Subcutaneous adipose tissue (tissue), 4 donors: ENCODE results near the gene HOXC6. TPM values are rescaled to one million over a fixed set of nuclear protein-coding genes. Genes with fewer than 3 reads are reported as not detected.

Experiments
- CTCF ChIP-seq: fragments of 450-650 bp; IDR thresholded peaks from one replicate; pipeline ENCODE4 v1.5.1; 2016; ENCODE audit warnings: low read depth, mild to moderate bottlenecking, control low read depth, antibody characterized with exemption, moderate library complexity
- total RNA-seq, 4 donors: library from RNA; depleted of rRNA; stranded (reverse); fragments of >200 nt; gene quantifications; one replicate each; pipeline ENCODE4 v1.1.0, GENCODE V29; 2016

Gene HOXC6
- total RNA-seq, 4 donors from 2014 or later = 2.5 to 5.5 (median 5.2) TPM

DNA sequence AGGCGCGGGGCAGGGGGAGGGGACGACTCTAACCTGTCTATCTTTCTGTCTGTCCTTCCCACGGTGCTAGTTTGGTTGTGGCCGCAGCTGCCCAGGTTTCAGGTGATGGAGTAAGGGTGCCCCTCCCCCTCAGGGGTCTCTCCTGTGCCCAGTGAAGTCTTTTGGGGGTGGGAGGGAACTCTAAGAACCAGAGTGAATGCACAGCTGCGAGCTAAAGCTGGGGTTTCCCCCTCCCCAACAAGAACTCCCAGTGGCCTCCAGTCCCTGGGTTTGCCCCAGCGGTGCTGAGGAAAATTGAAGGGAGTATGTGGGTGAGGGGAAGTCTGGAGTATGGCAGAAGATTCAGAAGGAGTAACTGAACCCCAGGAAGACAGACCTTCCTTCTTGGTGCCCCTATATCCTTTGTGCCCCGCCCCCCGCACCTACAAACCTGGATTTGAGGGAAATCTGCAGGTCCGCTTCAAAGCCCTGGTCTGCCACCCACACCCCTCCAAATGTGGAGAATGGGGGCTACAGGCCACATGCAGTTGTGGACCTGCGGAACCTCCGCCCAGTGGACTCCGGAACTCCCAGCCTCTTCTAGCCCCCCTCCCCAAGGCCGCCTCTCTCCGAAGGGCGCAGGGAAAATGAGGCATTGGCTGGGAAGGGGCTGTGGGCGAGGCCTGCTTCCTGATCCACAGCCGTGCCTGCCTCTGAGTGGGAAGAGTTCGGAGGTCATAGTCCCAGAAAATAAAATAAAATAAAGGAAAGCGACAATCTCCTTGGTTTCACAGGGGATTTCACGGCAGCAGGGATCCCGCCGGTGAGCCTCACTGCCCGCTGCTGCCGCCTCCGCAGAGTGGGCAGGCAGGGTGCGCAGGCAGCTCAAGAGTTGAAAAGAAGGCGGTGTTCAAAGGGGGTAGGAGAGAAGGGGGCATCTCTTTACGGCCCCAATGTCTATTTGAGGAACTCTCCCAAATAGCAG is 31.7 kb upstream of the HOXC6 start:
- TF ChIP-seq CTCF = no peak

DNA sequence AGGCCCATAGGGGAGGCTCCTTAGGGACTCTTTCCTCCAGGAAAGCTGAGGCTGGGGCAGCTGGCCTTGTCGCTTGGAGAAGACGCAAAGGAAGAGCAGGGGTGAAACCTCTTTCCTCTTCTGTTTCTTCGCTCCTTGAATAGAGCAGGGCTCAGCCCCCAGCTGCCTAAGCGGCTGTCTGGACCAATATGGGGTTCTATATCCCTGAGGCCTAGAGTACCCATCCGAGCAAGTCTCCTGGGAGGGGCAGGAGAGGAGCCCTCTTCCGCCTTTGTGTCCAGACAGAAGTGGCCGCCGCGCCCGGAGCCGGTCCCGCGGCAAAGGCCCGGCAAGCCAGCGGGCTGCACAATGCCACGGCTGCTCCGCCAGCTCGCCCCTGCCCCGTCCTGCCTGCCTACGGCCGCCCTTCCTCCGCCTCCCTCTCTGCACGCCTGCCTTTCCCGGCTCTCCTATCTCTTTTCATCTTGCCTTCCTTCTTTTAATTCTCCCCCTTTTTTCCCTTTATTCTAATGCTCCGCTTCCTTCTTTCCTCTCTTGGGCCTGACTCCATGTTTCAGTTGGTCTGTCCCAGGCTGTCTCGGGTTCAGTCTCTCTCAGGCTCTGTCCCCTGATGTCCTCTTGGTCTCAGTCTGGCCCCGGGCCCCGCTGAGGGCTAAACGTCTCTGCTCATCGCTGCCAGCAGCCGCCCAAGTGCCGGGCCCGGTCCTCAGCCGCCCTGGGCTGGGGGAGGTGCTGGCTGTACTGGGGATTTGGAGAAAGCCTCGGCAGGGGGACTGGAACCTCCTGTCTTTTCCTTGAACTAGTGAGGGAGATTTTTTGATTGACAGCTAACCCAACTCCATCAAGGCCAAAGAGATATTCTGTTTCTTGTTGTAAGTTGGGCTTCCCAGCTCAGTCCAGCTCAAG is 30.8 kb upstream of the HOXC6 start:
- no peak for TF ChIP-seq CTCF

DNA sequence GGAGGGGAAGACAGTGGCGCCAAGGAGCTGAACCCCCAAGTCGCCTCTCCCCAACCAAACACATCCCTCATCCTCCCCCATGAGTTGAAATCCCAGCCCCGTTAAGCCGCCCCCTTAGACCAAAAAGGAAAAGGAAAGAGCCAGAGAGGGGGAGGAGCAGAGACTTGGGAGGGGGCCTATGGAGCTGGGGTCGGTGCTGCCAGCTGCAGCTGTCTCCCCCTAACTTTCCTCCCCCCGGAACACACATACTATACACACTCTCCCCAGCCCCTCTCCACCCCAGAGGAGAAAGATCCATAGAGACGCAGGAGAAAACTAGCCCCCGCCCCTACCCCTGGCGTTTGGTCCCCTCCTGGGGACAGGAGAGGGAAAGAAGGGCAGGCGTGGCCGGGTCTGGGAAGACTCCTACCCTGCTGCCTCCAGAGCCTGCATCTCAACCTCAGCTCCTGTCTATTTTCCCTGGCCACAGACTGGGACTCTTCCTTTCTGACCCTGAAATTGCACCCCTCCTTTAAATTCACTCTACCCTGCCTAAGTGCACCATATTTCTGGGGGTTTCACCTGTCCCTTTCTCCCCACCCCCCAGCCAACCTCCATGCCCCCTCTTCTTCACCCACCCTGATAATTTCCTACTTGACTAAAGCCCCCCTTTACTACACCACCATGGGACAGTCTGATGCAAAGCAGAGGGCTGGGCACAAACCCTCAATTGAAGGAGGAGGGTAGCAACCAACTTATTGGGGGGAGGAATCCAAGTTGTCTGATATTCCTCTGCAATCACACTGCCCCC is 29.9 kb upstream of the HOXC6 start:
- TF ChIP-seq CTCF = no peak

DNA sequence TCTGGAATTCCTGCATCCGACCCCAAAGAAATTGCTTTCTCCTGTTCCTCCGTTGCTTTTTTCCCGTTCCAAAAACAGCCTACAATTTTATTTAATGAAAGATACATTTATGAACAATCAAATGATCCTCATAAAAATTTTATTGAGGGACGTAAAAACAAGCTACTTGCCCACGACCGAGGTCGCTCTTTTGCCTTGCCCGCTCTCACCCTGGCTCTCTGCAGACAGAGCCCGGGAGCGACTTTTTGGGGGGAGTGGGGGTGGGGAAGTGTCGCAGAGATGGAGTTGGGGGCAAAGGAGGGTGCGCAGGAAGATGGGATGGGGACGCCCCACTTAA is 29.4 kb upstream of the HOXC6 start:
- TF ChIP-seq CTCF = no peak

- no peak for TF ChIP-seq CTCF
Measured at GRCh38 chr12:53999559-54000115, 28.6 kb upstream of the HOXC6 start.

- TF ChIP-seq CTCF = no peak
Measured at GRCh38 chr12:54000116-54001114, 27.8 kb upstream of the HOXC6 start, which contains the start of gene HOXC9. Gene HOXC9 (plus strand): TSS chr12:54000161. CDS start chr12:54000189, 28 bp downstream.
